HEK293T (cell line): ENCODE results near the gene STAG1.

Source experiments
- ARNT ChIP-seq: fragments of 450-650 bp; IDR thresholded peaks from 2 replicates; pipeline ENCODE4 v1.6.1; 2017; ENCODE audit warnings: mild to moderate bottlenecking
- BHLHE40 ChIP-seq: fragments of 450-650 bp; IDR thresholded peaks from 2 replicates; pipeline ENCODE4 v1.6.1; 2016; ENCODE audit warnings: mild to moderate bottlenecking, moderate library complexity, borderline replicate concordance
- ELF4 ChIP-seq: fragments of 450-650 bp; IDR thresholded peaks from 2 replicates; pipeline ENCODE4 v1.6.1; 2017; ENCODE audit warnings: antibody characterized with exemption
- FOXA1 ChIP-seq: fragments of 450-650 bp; IDR thresholded peaks from 2 replicates; pipeline ENCODE4 v1.6.1; 2016; ENCODE audit warnings: mild to moderate bottlenecking
- FOXK2 ChIP-seq: fragments of 450-650 bp; IDR thresholded peaks from 2 replicates; pipeline ENCODE4 v1.6.1; 2016; ENCODE audit warnings: mild to moderate bottlenecking
- HDGF ChIP-seq: fragments of 450-650 bp; IDR thresholded peaks from 2 replicates; pipeline ENCODE4 v1.6.1; 2017; ENCODE audit warnings: antibody characterized with exemption, borderline replicate concordance
- L3MBTL2 ChIP-seq: fragments of 450-650 bp; conservative IDR thresholded peaks from 2 replicates; pipeline ENCODE4 v1.6.1; 2016; ENCODE audit warnings: mild to moderate bottlenecking
- LEF1 ChIP-seq: fragments of 450-650 bp; IDR thresholded peaks from 2 replicates; pipeline ENCODE4 v1.6.1; 2017; ENCODE audit warnings: mild to moderate bottlenecking, borderline replicate concordance
- NFRKB ChIP-seq: fragments of 450-650 bp; IDR thresholded peaks from 2 replicates; pipeline ENCODE4 v1.6.1; 2016; ENCODE audit warnings: mild to moderate bottlenecking, moderate library complexity
- SP1 ChIP-seq: fragments of 450-650 bp; IDR thresholded peaks from 2 replicates; pipeline ENCODE4 v1.6.1; 2017
- SUZ12 ChIP-seq: fragments of 450-650 bp; IDR thresholded peaks from 2 replicates; pipeline ENCODE4 v1.6.1; 2016; ENCODE audit warnings: mild to moderate bottlenecking
- TARDBP ChIP-seq: fragments of 450-650 bp; IDR thresholded peaks from 2 replicates; pipeline ENCODE4 v1.6.1; 2016

DNA sequence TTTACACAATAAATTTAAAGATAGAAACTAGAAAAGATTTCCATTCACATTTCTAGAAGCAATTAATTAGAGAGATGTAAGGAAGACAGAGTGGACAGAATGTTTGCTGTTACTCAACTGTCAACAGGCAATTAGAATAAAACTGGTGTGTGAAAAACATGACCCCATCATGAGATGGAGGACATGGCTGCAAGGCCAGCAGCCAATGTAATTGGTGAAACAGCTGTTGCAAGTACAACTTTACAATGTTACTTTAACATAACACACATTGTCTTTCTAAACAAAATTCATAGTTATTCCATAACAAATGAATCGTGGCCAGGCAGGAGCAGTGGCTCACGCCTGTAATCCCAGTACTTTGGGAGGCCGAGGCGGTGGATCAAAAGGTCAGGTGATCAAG, 28.6 kb upstream of the STAG1 start:
- TF ChIP-seq SP1 (no peak), ARNT (no peak), ELF4 (no peak), NFRKB (no peak), HDGF (no peak), BHLHE40 (no peak), FOXA1 (no peak), TARDBP (no peak), L3MBTL2 (no peak), SUZ12 (no peak), LEF1 (no peak), FOXK2 (no peak)
